Measurements from ENCODE around the gene PRORP.

DNA sequence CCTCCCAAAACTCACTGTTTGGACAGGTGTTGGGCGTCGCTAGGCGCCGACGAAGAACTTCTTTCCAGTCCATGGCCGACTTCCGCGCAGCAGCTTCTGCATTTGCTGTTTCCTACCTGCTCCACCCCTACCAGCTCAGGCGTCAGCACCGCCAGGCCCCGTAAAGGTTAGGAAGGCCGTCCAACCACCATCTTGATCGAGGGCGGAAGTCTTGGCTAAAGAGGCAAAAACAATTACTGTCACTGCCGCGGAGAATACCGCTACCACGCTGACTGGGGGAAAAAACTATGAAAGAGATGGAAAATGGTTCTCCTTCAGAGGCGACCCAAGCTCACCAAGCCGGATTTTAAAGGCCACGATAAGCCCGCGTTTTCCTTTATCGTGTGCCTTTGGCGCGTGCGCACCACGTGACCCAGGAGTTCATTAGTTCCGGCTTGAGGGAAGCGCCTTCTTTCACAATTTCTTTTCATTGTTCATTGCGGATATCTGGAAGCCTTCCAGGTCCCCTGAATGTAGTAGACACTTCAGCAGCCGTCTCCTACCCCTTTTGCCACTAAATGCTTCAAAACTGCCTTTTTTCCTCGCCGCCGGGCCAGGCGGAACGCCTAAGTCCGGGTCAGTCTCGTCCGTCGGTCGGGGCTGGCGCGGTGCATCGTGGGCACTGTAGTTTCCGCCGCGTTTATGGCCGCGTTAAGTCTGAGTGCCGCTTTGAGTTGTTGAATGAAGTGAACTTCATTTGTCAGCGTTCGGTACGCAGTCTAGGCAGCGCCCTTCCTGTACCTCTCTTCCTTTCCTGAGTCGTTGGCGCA lies at the start of gene PRORP, which contains the start of gene PPP2R3C:
- no peak for TF ChIP-seq EZH2 (IDR thresholded peaks at IDR 0.05; ENCODE audit: borderline replicate concordance, low read length)
- TF ChIP-seq, protein P1, sequence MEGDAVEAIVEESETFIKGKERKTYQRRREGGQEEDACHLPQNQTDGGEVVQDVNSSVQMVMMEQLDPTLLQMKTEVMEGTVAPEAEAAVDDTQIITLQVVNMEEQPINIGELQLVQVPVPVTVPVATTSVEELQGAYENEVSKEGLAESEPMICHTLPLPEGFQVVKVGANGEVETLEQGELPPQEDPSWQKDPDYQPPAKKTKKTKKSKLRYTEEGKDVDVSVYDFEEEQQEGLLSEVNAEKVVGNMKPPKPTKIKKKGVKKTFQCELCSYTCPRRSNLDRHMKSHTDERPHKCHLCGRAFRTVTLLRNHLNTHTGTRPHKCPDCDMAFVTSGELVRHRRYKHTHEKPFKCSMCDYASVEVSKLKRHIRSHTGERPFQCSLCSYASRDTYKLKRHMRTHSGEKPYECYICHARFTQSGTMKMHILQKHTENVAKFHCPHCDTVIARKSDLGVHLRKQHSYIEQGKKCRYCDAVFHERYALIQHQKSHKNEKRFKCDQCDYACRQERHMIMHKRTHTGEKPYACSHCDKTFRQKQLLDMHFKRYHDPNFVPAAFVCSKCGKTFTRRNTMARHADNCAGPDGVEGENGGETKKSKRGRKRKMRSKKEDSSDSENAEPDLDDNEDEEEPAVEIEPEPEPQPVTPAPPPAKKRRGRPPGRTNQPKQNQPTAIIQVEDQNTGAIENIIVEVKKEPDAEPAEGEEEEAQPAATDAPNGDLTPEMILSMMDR (IDR thresholded peaks at IDR 0.05; ENCODE audit: low read length): no peak

Data from OCI-LY1 (cell line).